HG02943 (cell line): ENCODE results near the gene LINGO4.
A peak's percentile ranks its signal among the peaks of the same experiment; 100 is the strongest.

ENCODE experiments used
- ATAC-seq: cut with Tn5 transposase; IDR thresholded peaks from one replicate; pipeline ENCODE4 v1.9.1; 2021; ENCODE audit warnings: mild to moderate bottlenecking, low read depth, moderate library complexity; ENCODE audit not compliant: unreplicated experiment

Gene LINGO4

GRCh38 chr1:151815716-151816327, 10.6 kb upstream of the LINGO4 start:
- no peak for ATAC-seq

- no peak for ATAC-seq
Measured at GRCh38 chr1:151814971-151815545, 9.8 kb upstream of the LINGO4 start.

GRCh38 chr1:151814426-151814825, 9.2 kb upstream of the LINGO4 start:
- no peak for ATAC-seq

- ATAC-seq = no peak
Measured at GRCh38 chr1:151813271-151813977, 8.2 kb upstream of the LINGO4 start.

GRCh38 chr1:151811181-151811580, 6.0 kb upstream of the LINGO4 start:
- no peak for ATAC-seq

GRCh38 chr1:151809985-151810556, 4.9 kb upstream of the LINGO4 start:
- no peak for ATAC-seq

GRCh38 chr1:151809290-151809984, 4.2 kb upstream of the LINGO4 start:
- no peak for ATAC-seq

- no peak for ATAC-seq
Measured at GRCh38 chr1:151807766-151808165, 2.5 kb upstream of the LINGO4 start.

- no peak for ATAC-seq
Measured at GRCh38 chr1:151807131-151807530, 1.9 kb upstream of the LINGO4 start.

- no peak for ATAC-seq
Measured at GRCh38 chr1:151806170-151806569, 951 bp upstream of the LINGO4 start.

GRCh38 chr1:151803915-151804314, 1.3 kb downstream of the LINGO4 start:
- ATAC-seq = no peak

GRCh38 chr1:151803164-151803563, 2.1 kb downstream of the LINGO4 start:
- ATAC-seq = no peak

- no peak for ATAC-seq
Measured at GRCh38 chr1:151802372-151802771, 2.8 kb downstream of the LINGO4 start.

- no peak for ATAC-seq
Measured at GRCh38 chr1:151801846-151802245, 3.4 kb downstream of the LINGO4 start.

- ATAC-seq = no peak
Measured at GRCh38 chr1:151801310-151801820, 3.9 kb downstream of the LINGO4 start.

- no peak for ATAC-seq
Measured at GRCh38 chr1:151800830-151801229, 4.4 kb downstream of the LINGO4 start.

- no peak for ATAC-seq
Measured at GRCh38 chr1:151799179-151800022, 5.8 kb downstream of the LINGO4 start.

- ATAC-seq = no peak
Measured at GRCh38 chr1:151798571-151798970, 6.6 kb downstream of the LINGO4 start.

GRCh38 chr1:151790940-151791651, 14.1 kb downstream of the LINGO4 start:
- ATAC-seq = peak; percentile 7
